Measurements from ENCODE around the gene UNC13A. TPM values are rescaled to one million over a fixed set of nuclear protein-coding genes. Genes with fewer than 3 reads are reported as not detected.
A peak's percentile ranks its signal among the peaks of the same experiment; 100 is the strongest.

Gene UNC13A
- total RNA-seq, 6 donors from 2014 or later: under 0.01 to 0.54 (median 0.33) TPM; not detected in 1

GRCh38 chr19:17606590-17607185, 81.5 kb downstream of the UNC13A start:
- 21 to 24% methylated on average over 18 of the region's 18 CpGs for WGBS, 2 donors
- peak overlapping the region in 3 of 4 donors; percentile 37 to 53 (median 51) for H3K4me3 ChIP-seq
- H3K4me1 ChIP-seq: peaks cover 12 to 16% (median 15%) of the 10 kb centered on the region in 4 donors
- no peak for ATAC-seq (ENCODE audit: low FRiP score in 2 of 2)
- no peaks in the 10 kb centered on the region for H3K36me3 ChIP-seq
- DNase-seq: no peak
- H3K27ac ChIP-seq: peak overlapping the region in 2 of 4 donors; percentile 65 to 67
- TF ChIP-seq POLR2AphosphoS5 (IDR thresholded peaks at IDR 0.05): no peak
- no peak for TF ChIP-seq CTCF (IDR thresholded peaks at IDR 0.05)
- TF ChIP-seq POLR2A (IDR thresholded peaks at IDR 0.05): no peak
- no peak for TF ChIP-seq EP300 (IDR thresholded peaks at IDR 0.05)
- peaks cover 0 to 5% (median 0%) of the 10 kb centered on the region in 4 donors for H3K9me3 ChIP-seq
- H3K27me3 ChIP-seq: no peaks in the 10 kb centered on the region

- peak; percentile 43 to 88 (median 80) for TF ChIP-seq CTCF (IDR thresholded peaks at IDR 0.05)
- TF ChIP-seq POLR2A (IDR thresholded peaks at IDR 0.05): peak in 1 of 4 donors; percentile 30
- TF ChIP-seq EP300 (IDR thresholded peaks at IDR 0.05): no peak
- peak overlapping the region in 3 of 4 donors; percentile 38 to 67 (median 65) for H3K27ac ChIP-seq
- WGBS, 2 donors: 5 to 8% methylated on average over 25 to 31 of the region's 85 CpGs
- DNase-seq (peak; percentile 80 to 94), ATAC-seq (ENCODE audit: low FRiP score in 2 of 2) (peak; percentile 67 to 84)
- H3K9me3 ChIP-seq: peaks cover 0 to 5% (median 0%) of the 10 kb centered on the region in 4 donors
- H3K4me1 ChIP-seq: peaks cover 12 to 16% (median 15%) of the 10 kb centered on the region in 4 donors
- H3K27me3 ChIP-seq: no peaks in the 10 kb centered on the region
- H3K4me3 ChIP-seq: peak overlapping the region in 3 of 4 donors; percentile 37 to 53 (median 51)
- no peaks in the 10 kb centered on the region for H3K36me3 ChIP-seq
These were observed 82.2 kb downstream of the UNC13A start for GRCh38 chr19:17605761-17606589.

GRCh38 chr19:17605117-17605516, 83.0 kb downstream of the UNC13A start:
- Histone ChIP-seq H3K4me1 (peaks cover 12 to 16% (median 15%) of the 10 kb centered on the region in 4 donors), H3K36me3 (no peaks in the 10 kb centered on the region), H3K4me3 (no peak overlapping the region), H3K27ac (no peak overlapping the region), H3K9me3 (peaks cover 0 to 5% (median 0%) of the 10 kb centered on the region in 4 donors), H3K27me3 (no peaks in the 10 kb centered on the region)
- no peak for ATAC-seq (ENCODE audit: low FRiP score in 2 of 2)
- DNase-seq: peak in 1 of 2 donors; percentile 39
- 88 to 90% methylated on average over 8 of the region's 8 CpGs for WGBS, 2 donors
- TF ChIP-seq CTCF (IDR thresholded peaks at IDR 0.05) (no peak), POLR2AphosphoS5 (IDR thresholded peaks at IDR 0.05) (no peak), POLR2A (IDR thresholded peaks at IDR 0.05) (no peak), EP300 (IDR thresholded peaks at IDR 0.05) (no peak)

- no peak overlapping the region for H3K27ac ChIP-seq
- peaks cover 0 to 5% (median 0%) of the 10 kb centered on the region in 4 donors for H3K9me3 ChIP-seq
- H3K36me3 ChIP-seq: no peaks in the 10 kb centered on the region
- TF ChIP-seq POLR2AphosphoS5 (IDR thresholded peaks at IDR 0.05) (no peak), POLR2A (IDR thresholded peaks at IDR 0.05) (no peak), CTCF (IDR thresholded peaks at IDR 0.05) (no peak), EP300 (IDR thresholded peaks at IDR 0.05) (no peak)
- H3K4me1 ChIP-seq: peaks cover 12 to 16% (median 15%) of the 10 kb centered on the region in 4 donors
- H3K27me3 ChIP-seq: no peaks in the 10 kb centered on the region
- DNase-seq (no peak), ATAC-seq (ENCODE audit: low FRiP score in 2 of 2) (no peak)
- WGBS, 2 donors: 69 to 74% methylated on average over 8 of the region's 8 CpGs
- no peak overlapping the region for H3K4me3 ChIP-seq
These were observed 83.7 kb downstream of the UNC13A start for GRCh38 chr19:17604372-17605025.

Data from upper lobe of left lung (tissue), 6 donors.